HG03571 (cell line): ENCODE data around the gene SV2C.
"Not testable (repeated sequence)": the region's sequence is repeated elsewhere in the genome, so short reads cannot be mapped to it uniquely, and the experiment has no call there.

ENCODE experiments used
- ATAC-seq: cut with Tn5 transposase; IDR thresholded peaks from one replicate; pipeline ENCODE4 v1.9.1; 2021; ENCODE audit not compliant: unreplicated experiment

The SV2C gene, protein sequence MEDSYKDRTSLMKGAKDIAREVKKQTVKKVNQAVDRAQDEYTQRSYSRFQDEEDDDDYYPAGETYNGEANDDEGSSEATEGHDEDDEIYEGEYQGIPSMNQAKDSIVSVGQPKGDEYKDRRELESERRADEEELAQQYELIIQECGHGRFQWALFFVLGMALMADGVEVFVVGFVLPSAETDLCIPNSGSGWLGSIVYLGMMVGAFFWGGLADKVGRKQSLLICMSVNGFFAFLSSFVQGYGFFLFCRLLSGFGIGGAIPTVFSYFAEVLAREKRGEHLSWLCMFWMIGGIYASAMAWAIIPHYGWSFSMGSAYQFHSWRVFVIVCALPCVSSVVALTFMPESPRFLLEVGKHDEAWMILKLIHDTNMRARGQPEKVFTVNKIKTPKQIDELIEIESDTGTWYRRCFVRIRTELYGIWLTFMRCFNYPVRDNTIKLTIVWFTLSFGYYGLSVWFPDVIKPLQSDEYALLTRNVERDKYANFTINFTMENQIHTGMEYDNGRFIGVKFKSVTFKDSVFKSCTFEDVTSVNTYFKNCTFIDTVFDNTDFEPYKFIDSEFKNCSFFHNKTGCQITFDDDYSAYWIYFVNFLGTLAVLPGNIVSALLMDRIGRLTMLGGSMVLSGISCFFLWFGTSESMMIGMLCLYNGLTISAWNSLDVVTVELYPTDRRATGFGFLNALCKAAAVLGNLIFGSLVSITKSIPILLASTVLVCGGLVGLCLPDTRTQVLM

DNA sequence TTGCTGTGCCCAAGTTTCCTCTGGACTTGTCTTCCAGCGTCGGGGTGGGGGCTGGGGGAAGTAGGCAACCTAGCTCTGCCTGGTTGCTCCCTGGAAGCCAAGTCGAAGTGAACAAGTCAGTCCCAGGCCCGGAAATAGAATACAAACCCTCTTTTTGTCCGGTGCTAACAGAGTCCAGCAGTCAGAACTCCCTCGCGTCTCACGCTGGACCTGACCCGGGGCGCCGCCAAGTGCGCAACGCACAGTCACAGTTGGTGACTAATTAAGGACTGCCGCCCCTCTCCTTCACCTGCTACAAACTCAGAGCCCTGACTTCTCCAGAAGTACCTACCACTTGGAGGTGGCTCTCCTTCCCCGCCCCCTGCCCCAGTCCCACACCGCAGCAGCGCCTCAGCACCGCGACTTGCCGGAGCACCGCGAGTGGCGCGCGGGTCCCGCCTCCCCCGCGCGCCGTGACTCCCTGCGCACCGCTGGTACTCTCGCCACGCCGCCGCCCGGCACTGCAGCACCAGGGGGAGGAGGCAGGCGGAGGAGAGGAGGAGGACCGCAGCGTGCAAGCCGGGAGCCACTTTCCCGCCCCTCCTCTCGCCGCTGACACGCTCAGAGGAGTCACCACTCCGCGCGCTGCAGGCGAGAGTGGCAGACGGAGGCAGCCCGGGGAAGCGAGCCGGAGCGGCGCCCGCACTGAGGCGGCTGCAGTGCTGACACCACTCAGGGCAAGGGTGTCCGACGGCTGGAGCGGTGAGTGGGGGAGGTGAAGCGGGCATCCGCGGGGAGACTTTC is at the start of gene SV2C:
Gene SV2C (plus strand): TSS at position 612 of the 783 bp plus-strand sequence. CDS start 48,368 bp downstream, outside the sequence.
- no peak for ATAC-seq

DNA sequence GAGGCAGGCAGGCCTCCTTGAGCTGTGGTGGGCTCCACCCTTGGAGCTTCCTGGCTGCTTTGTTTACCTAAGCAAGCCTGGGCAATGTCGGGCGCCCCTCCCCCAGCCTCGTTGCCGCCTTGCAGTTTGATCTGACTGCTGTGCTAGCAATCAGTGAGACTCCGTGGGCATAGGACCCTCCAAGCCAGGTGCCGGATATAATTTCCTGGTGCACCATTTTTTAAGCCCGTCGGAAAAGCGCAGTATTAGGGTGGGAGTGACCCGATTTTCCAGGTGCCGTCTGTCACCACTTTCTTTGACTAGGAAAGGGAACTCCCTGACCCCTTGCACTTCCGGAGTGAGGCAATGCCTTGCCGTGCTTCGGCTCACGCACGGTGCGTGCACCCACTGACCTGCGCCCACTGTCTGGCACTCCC is 45.4 kb upstream of the SV2C start:
- not testable (repeated sequence) for ATAC-seq

GRCh38 chr5:76038212-76038611 is 45.0 kb upstream of the SV2C start:
- no peak for ATAC-seq

DNA sequence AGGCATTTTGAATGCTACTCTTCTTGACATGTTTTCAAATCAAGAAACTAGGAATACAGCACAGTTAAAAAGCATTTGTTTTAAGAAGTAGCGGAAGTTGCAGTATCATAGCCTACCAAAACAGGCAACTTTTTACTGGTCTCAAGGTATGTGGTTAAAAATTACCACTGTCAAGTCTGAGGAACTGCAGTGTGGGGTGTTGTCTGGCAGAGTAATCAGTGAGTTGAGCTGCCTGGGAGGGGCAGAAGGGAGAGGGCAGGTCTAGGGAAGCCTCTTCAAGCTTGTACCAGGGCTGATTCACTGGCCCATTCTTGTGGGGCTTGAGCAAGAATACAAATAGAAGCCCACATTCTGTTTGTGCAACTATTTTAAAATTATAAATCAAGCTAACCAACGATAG is 42.4 kb upstream of the SV2C start:
- ATAC-seq = no peak

GRCh38 chr5:76041863-76042262 is 41.3 kb upstream of the SV2C start:
- ATAC-seq = no peak

DNA sequence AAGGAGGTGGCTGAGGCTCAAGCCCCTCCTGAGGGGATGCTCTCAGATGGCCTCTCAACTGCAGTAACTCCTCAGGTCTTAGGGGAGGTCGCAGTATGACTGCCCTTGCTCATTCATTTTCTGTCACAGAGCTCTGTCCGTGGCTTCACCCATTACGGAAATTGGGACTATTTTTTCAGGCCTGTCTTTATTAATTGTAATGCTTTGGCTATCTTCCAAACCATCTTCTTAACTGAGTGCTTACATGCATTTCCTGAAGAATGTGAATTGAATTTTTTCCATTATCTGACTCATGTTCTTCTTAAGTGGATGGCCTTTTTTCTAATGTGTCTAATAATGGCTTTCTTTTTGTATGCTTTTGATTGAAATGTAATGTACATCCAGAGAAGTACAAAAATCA is 36.4 kb upstream of the SV2C start:
- ATAC-seq = no peak

DNA sequence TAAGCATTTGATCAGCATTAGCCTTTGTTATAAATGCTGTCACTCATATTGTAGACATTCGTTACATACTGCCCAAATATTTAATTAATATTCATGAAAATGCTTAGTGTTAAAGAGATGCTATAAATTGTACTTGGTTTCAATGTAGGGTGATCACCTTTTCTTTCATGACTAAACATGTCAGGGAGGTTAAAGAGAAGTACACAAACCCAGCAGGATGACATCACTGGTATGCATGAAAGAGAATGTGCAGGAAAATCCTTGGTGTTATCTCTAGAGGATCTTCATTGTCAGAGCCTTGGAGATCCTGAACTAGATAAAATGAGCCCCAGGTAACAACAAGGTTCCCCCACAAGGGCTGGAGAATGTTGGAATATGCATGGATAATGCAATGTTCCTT is 33.0 kb upstream of the SV2C start:
- no peak for ATAC-seq

- ATAC-seq = no peak
Measured at GRCh38 chr5:76062502-76063041, 20.6 kb upstream of the SV2C start.

GRCh38 chr5:76065258-76065657 is 17.9 kb upstream of the SV2C start:
- ATAC-seq = no peak

DNA sequence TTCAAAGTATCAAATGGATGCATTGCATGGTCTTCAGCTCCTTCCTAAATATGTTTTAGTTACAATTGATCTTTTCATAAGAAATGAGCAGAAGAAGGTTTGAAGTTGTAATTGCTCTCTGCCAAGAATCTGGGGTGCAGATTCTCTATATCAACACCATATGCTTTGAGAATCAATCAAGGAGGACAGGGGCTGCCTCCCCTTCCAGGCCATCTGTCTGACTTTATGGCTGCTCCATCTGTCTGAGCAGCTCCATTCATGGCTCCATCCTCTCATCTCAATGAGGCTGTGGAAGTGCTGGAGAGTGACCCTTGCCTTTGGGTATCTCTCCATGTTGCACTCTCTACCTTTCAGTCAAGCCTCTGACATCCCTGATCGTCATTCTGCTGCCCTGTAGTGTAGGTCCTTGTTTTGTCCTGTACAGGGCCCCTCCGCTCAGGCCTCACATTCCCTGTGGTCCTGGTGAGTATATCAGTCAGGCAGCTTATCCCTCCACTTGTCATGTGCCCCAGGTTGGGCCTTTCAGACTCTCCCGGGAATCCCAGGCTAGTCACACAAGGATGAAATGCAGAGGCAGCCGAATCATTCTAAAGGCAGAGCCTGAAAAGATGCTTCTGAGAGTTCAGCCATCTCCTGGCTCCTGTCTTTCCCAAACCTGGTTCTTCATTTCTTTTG is 14.0 kb upstream of the SV2C start:
- ATAC-seq = no peak

GRCh38 chr5:76074487-76075065 is 8.6 kb upstream of the SV2C start:
- no peak for ATAC-seq

DNA sequence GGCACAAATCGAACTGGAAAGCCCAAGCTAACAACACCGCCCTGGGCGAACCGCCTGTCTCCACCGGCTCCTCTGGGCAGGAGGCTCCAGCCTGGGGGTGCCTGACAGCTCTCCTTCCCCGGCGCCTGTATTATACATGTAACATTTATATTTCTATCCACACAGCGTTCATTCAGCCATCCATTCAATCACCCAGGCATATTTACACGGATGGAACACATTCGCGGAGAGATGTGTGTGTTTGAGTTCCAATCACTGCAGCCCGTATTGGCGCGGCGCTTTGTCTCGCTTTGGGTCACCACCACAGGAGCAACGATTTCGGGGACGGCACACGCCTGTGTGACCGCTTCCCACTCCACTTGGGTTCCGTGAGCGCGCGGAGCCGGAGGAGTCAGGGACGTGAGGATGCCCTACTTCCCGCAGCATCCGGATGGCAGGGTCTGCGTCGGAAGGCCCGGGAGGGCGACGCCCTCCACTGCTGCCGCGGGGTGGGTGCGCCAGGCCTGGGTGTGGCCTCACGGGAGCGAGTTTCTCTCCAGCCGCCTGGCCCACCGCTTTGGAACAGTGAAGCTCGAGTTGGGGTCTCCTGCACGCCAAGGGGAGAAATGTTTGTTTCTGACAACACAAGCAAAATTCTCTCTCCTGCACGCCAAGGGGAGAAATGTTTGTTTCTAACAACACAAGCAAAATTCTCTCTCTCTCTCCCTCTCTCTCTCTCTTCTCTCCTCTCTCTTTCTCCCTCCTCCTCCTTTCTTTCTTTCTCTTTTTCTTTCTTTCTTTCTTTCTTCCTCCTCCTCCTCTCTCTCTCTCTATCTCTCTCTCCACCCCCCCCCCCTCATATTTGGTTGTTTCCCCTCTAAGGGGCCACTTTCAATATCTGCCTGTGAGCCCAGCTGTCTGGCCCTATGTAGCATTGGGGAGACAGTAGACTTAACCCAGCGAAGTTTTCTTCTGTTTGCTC is 1.1 kb upstream of the SV2C start:
- no peak for ATAC-seq

DNA sequence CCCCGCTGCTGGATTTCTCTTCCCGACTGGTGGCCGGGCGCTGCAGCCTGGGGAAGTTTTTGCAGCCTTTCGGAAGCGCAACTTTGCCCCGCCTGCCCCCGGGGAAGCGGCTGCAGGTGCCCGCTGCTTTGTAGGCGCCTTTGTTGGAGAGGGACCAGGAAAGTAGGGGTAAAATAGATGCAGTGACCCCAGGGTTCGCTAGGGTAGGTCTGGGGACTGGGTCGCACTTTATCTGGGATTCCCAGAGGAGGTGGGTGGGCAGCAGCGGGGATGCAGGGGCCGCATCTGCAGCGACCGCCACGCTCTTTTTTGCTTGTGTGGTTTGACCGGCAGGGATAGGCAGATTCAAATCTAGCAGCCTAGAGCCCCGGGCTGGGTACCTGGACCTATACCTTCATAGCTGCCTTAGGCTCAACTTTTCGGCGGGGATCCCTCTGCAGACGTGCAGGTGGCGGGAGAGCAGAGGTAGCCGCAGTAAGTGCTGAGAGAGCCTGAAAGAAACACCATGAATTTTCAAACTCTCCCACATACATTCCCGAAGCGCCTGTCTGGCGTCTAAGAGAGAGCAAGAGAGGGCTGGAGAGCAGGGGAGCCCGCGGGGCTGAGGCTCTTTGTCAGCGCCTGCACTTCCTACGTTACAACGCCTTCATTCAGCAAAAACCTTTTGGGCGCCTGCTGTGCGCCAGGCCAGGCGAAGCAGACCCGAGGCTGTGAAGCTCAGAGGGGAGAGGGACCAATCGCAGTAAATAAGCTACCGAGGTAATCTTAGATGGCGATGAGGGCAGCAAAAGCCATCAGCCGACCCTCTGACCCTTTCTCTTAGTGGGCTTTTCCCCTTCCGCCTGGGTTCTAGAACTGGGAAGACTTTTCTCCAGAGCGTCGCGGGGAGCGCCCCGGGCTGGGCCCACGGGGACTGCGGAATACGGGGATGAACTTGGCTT is 642 bp downstream of the SV2C start:
- no peak for ATAC-seq

DNA sequence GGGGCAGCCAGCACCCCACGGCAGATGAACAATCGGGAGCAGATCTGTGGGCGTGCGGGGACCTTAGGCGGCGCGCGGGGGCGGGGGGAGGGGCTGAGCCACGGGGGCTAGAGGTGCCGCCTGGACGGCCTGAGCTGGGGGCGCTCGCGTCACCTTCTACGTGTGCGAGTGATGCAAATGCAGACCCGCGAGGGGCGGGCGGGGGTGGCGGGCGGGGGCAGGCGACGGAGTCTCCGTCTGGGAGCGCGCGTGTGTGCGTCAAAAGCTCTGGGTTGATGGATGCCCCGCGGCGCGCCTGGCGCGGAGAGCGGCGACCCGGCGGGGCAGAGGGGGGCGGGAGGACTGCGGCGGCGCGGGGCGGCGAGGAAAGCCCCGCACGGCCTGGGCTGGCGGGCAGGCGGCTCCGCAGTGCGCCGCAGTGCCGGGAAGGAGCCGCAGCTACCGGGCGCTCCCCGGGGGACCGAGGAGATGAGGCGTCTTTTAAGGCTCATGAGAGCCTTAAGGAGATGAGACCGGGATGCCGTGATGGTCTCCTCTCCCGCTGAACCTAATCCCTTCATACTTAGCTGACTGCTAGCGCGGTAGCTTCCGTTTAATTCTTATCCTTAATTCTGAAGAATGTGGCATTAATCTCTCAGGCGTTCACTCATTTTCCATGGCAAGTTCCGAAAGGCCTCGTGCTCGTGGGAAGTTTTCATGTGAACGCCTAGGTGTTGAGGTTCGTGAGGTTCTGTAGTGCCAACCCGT is 1.5 kb downstream of the SV2C start:
- no peak for ATAC-seq

- no peak for ATAC-seq
Measured at GRCh38 chr5:76085243-76085579, 2.0 kb downstream of the SV2C start.

DNA sequence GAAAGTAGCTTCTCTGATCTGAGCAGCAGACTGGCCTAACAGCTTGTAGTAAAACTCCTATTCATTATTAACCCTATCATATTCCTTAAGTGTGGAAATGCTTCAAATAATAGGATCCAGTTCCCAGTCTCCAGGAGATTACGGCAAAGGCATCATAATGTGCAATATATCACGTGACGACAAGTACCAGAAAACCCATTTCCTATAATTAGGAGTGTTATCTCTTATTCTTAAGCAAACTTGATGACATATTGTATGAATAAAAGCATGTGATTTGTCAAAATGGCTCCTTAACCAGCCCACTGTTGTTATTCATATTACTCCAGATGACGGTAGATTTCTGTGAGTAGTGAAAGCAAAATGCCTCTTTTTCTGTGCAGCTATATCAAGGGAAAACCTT is 2.9 kb downstream of the SV2C start:
- ATAC-seq = no peak

DNA sequence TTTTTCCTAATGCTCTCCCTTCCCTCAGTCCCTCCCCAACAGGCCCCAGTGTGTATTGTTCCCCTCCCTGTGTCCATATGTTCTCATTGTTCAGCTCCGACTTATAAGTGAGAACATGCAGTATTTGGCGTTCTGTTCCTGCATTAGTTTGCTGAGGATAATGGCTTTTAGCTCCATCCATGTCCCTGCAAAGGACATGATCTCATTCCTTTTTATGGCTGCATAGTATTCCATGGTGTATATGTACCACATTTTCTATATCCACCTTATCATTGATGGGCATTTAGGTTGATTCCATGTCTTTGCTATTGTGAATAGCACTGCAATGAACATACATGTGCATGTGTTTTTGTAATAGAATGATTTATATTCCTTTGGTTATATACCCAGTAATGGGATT is 6.0 kb downstream of the SV2C start:
- not testable (repeated sequence) for ATAC-seq

- no peak for ATAC-seq
Measured at GRCh38 chr5:76091351-76091750, 8.2 kb downstream of the SV2C start.
